Activated T-helper 1 cell treated with anti-CD3 and anti-CD28 coated beads, Interleukin-2, amount 50 U/mL, for 16 hours (primary cell): ENCODE results near the gene CNNM2.
"Not testable (repeated sequence)": the region's sequence is repeated elsewhere in the genome, so short reads cannot be mapped to it uniquely, and the experiment has no call there.

Experiments
- DNase-seq, 2 donors: peaks; one replicate each; pipeline ENCODE4 v3.0.0-alpha.2; 2020; ENCODE audit warnings: low read depth in 1 of 2, low spot score in 1 of 2

CNNM2 gene

GRCh38 chr10:102964713-102965112, 46.6 kb downstream of the CNNM2 start:
- DNase-seq, result no peak

GRCh38 chr10:102965311-102965851, 47.3 kb downstream of the CNNM2 start:
- DNase-seq, result no peak

- no peak for DNase-seq
Observed at GRCh38 chr10:102967123-102967522, 49.0 kb downstream of the CNNM2 start.

GRCh38 chr10:102970562-102971340, 52.7 kb downstream of the CNNM2 start:
- DNase-seq, result no peak

- no peak for DNase-seq
Observed at GRCh38 chr10:102975483-102976379, 57.6 kb downstream of the CNNM2 start.

GRCh38 chr10:102976380-102976726, 58.3 kb downstream of the CNNM2 start:
- not testable (repeated sequence) for DNase-seq

GRCh38 chr10:102982296-102982695, 64.2 kb downstream of the CNNM2 start:
- no peak for DNase-seq

GRCh38 chr10:102984086-102984485, 66.0 kb downstream of the CNNM2 start:
- DNase-seq, result no peak

- no peak for DNase-seq
Observed at GRCh38 chr10:102985811-102986210, 67.7 kb downstream of the CNNM2 start.

GRCh38 chr10:102988404-102989314, 70.6 kb downstream of the CNNM2 start:
- DNase-seq, result no peak

GRCh38 chr10:102994531-102995295, 76.6 kb downstream of the CNNM2 start:
- no peak for DNase-seq

GRCh38 chr10:102996876-102997275, 78.8 kb downstream of the CNNM2 start:
- DNase-seq, result no peak

- DNase-seq, result no peak
Observed at GRCh38 chr10:102997998-102998397, 79.9 kb downstream of the CNNM2 start.

- no peak for DNase-seq
Observed at GRCh38 chr10:102998399-102998907, 80.4 kb downstream of the CNNM2 start.

- not testable (repeated sequence) for DNase-seq
Observed at GRCh38 chr10:103000050-103000449, 82.0 kb downstream of the CNNM2 start.

- no peak for DNase-seq
Observed at GRCh38 chr10:103007017-103007416, 88.9 kb downstream of the CNNM2 start.

GRCh38 chr10:103013416-103013815, 95.3 kb downstream of the CNNM2 start:
- DNase-seq, result no peak

GRCh38 chr10:103019425-103019824, 101.3 kb downstream of the CNNM2 start:
- DNase-seq, result no peak

- DNase-seq, result no peak
Observed at GRCh38 chr10:103021150-103021899, 103.2 kb downstream of the CNNM2 start.
